Smooth muscle cell (in vitro differentiated cells): ENCODE results near the gene IQCH. TPM values are rescaled to one million over a fixed set of nuclear protein-coding genes. Genes with fewer than 3 reads are reported as not detected.

ENCODE experiments used
- DNase-seq: peaks from one replicate; lab custom pipeline; 2025; ENCODE audit not compliant: unreplicated experiment; lab: John Stamatoyannopoulos, UW
- H2AFZ ChIP-seq: fragments of 200-600 bp; sonication (generic); 2 replicates; pipeline ENCODE4 v1.6.0; 2016; ENCODE audit warnings: antibody characterized with exemption, low read depth, mild to moderate bottlenecking
- H3F3A ChIP-seq: fragments of 200-600 bp; sonication (generic); 2 replicates; pipeline ENCODE4 v1.6.0; 2017; ENCODE audit warnings: antibody characterized with exemption, low read depth
- H3K27ac ChIP-seq: fragments of 200-600 bp; sonication (generic); 2 replicates; pipeline ENCODE4 v1.5.1; 2016; ENCODE audit warnings: low read depth, mild to moderate bottlenecking
- H3K27me3 ChIP-seq: fragments of 200-600 bp; sonication (generic); 2 replicates; pipeline ENCODE4 v1.6.1; 2016; ENCODE audit warnings: low read depth, mild to moderate bottlenecking
- H3K36me3 ChIP-seq: fragments of 200-600 bp; sonication (generic); 2 replicates; pipeline ENCODE4 v1.5.1; 2016; ENCODE audit warnings: low read depth
- H3K4me1 ChIP-seq: fragments of 200-600 bp; sonication (generic); 2 replicates; pipeline ENCODE4 v1.5.1; 2016; ENCODE audit warnings: low read depth
- H3K4me2 ChIP-seq: fragments of 200-600 bp; sonication (generic); 2 replicates; pipeline ENCODE4 v1.6.0; 2016; ENCODE audit warnings: mild to moderate bottlenecking
- H3K4me3 ChIP-seq: fragments of 200-600 bp; sonication (generic); 2 replicates; pipeline ENCODE4 v1.5.1; 2016; ENCODE audit warnings: mild to moderate bottlenecking
- H3K79me2 ChIP-seq: fragments of 200-600 bp; sonication (generic); 2 replicates; pipeline ENCODE4 v1.6.0; 2016; ENCODE audit warnings: low read depth, mild to moderate bottlenecking
- H3K9ac ChIP-seq: fragments of 200-600 bp; sonication (generic); 2 replicates; pipeline ENCODE4 v1.6.0; 2016; ENCODE audit warnings: low read depth
- H3K9me3 ChIP-seq: fragments of 200-600 bp; sonication (generic); replicated peaks from 2 replicates; pipeline ENCODE4 v1.5.1; 2016; ENCODE audit warnings: low read depth
- H4K20me1 ChIP-seq: fragments of 200-600 bp; sonication (generic); 2 replicates; pipeline ENCODE4 v1.6.0; 2016; ENCODE audit warnings: low read depth
- CTCF ChIP-seq: fragments of 200-600 bp; sonication (generic); IDR thresholded peaks from 2 replicates; pipeline ENCODE4 v1.5.1; 2017; ENCODE audit warnings: borderline replicate concordance, mild to moderate bottlenecking, antibody characterized with exemption; ENCODE audit not compliant: insufficient read depth, poor library complexity, severe bottlenecking
- WGBS: methylation state at CpG from one replicate; pipeline ENCODE4 v1.1.7; 2016; ENCODE audit warnings: low lambda C conversion rate; 5-methylcytosine and 5-hydroxymethylcytosine counted together
- polyA plus RNA-seq: library from polyadenylated mRNA; unstranded; fragments of >200 nt; fragmentation: Nextera tagmentation; extraction: Ambion mirVana; gene quantifications from 2 replicates; pipeline ENCODE4 v1.2.1, GENCODE V29; 2016
- total RNA-seq: library from RNA; depleted of rRNA; stranded (reverse); fragments of >200 nt; gene quantifications from 2 replicates; pipeline ENCODE4 v1.2.3, GENCODE V29; 2014

The IQCH gene
- total and polyA plus RNA-seq, 2 experiments from 2014 or later, result 0.86 to 2.9 TPM

- Histone ChIP-seq H3K27ac (no peak overlapping the region), H3K79me2 (no peaks in the 10 kb centered on the region), H3F3A (no peaks in the 10 kb centered on the region), H3K27me3 (no peaks in the 10 kb centered on the region), H3K9me3 (no peaks in the 10 kb centered on the region), H3K4me3 (no peak overlapping the region), H4K20me1 (peaks cover 8% of the 10 kb centered on the region), H3K4me2 (no peak overlapping the region), H3K9ac (no peak overlapping the region), H3K4me1 (peaks cover 18% of the 10 kb centered on the region), H2AFZ (no peak overlapping the region), H3K36me3 (no peaks in the 10 kb centered on the region)
- no peak for TF ChIP-seq CTCF
- DNase-seq, result no peak
- WGBS, result 73% methylated on average over 3 of the region's 3 CpGs
Measured at GRCh38 chr15:67547836-67548235, 293.2 kb downstream of the IQCH start.

DNA sequence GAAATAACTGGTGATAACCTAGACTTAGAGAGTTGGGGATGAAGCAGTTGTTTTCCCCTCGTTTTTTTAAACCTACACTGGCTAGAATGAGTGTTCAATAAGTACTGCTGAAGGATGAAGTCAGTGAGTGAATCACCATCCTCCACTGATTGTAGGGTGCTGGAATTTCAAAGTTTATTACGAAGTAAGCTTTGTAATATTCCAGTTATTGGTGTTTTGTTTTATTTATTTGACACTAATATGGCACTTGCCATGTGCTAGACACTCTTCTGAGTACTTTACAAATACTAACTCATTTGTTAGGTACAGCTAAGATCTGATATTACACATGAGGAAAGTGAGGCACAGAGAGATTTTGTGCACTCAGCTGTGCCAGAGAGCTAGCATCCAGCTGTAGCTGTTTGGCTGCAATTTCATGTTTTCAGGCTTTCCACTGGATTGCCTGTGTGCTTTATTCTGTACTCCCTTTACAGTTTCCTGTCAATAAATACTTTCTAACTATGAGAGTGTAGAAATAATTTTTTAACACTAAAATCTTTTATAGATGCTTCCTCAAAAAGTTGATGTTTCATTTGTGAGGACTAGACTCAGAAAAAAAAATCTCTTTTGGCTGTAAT, 293.8 kb downstream of the IQCH start:
- Histone ChIP-seq H3K79me2 (no peaks in the 10 kb centered on the region), H3K27ac (no peak overlapping the region), H4K20me1 (peaks cover 8% of the 10 kb centered on the region), H3F3A (no peaks in the 10 kb centered on the region), H3K4me2 (no peak overlapping the region), H3K9ac (no peak overlapping the region), H3K9me3 (no peaks in the 10 kb centered on the region), H3K36me3 (no peaks in the 10 kb centered on the region), H3K4me1 (peaks cover 18% of the 10 kb centered on the region), H2AFZ (no peak overlapping the region), H3K27me3 (no peaks in the 10 kb centered on the region), H3K4me3 (no peak overlapping the region)
- no peak for TF ChIP-seq CTCF
- no peak for DNase-seq
- WGBS, result 38% methylated on average over 2 of the region's 2 CpGs

DNA sequence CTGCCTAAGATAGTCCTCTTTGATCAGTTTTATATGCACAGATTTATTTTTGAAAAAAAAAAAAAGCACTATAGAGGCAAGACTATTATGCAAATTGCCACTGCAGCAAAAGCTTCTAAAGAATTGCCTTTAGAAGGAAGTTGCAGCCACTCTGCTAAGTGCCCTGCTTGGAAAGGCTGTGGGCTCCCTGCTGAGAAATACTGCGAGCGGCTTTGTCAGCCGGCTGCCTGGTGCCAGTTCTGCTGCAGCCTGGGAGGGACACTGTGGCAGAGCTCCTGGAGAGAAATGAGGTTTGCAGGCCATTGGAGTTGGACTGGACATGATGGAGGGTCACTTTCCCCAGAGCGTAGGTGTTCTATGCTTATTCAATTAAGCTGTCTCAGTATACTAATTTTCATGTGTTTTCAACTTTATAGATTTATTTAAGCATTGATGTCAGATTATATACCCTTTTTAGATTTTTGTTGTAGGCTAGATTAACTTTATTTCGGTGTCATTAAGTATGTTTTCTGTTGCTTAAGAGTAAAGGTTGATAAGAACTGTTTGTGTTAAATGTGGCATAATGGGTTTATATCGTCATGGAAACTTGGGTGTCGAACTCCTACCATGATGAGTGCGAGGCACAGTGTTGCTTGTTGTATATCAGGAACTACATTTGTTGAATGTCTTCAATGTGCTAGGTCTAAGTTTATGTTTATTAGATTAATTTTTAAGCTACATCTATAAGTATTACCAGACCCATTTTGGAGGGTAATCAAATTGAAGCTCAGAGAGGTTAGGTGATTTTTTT, 294.5 kb downstream of the IQCH start:
- Histone ChIP-seq H3K79me2 (no peaks in the 10 kb centered on the region), H3K27me3 (no peaks in the 10 kb centered on the region), H2AFZ (no peak overlapping the region), H3K9me3 (no peaks in the 10 kb centered on the region), H3K4me3 (no peak overlapping the region), H3K9ac (no peak overlapping the region), H3F3A (no peaks in the 10 kb centered on the region), H3K4me2 (no peak overlapping the region), H3K27ac (no peak overlapping the region), H4K20me1 (peaks cover 8% of the 10 kb centered on the region), H3K4me1 (peaks cover 18% of the 10 kb centered on the region), H3K36me3 (no peaks in the 10 kb centered on the region)
- WGBS, result 59% methylated on average over 8 of the region's 8 CpGs
- DNase-seq, result no peak
- no peak for TF ChIP-seq CTCF

DNA sequence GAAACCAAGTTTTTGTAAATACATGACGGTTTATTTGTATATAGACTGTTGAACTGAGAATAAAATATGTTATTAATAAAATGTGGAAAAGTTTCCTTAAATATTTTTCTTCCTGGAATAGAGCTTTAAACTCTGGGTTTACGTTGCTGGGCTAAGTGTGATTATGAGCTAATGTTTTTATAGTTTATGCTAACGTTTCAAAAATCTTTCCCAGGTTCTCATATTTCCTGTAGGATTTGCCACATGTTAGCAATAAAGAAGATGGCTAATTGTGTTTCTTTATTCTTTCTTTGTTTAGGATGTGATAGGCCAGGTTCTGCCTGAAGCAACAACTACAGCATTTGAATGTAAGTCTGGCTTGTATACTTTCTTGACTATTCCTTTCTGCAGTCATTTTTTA, 295.1 kb downstream of the IQCH start:
- H3F3A ChIP-seq, result no peaks in the 10 kb centered on the region
- no peaks in the 10 kb centered on the region for H3K27me3 ChIP-seq
- no peak overlapping the region for H3K27ac ChIP-seq
- 64% methylated on average over 3 of the region's 3 CpGs for WGBS
- no peak for TF ChIP-seq CTCF
- no peak for DNase-seq
- no peak overlapping the region for H3K9ac ChIP-seq
- H3K4me3 ChIP-seq, result no peak overlapping the region
- no peaks in the 10 kb centered on the region for H3K36me3 ChIP-seq
- peaks cover 8% of the 10 kb centered on the region for H4K20me1 ChIP-seq
- no peak overlapping the region for H2AFZ ChIP-seq
- no peaks in the 10 kb centered on the region for H3K79me2 ChIP-seq
- no peaks in the 10 kb centered on the region for H3K9me3 ChIP-seq
- peaks cover 18% of the 10 kb centered on the region for H3K4me1 ChIP-seq
- no peak overlapping the region for H3K4me2 ChIP-seq
